CD14-positive monocyte (primary cell): Measurements from ENCODE around the gene PIK3R4. TPM values are rescaled to one million over a fixed set of nuclear protein-coding genes. Genes with fewer than 3 reads are reported as not detected.

ENCODE experiments used
- DNase-seq, 3 donors: peaks; one replicate each; pipeline ENCODE4 v3.0.0-alpha.2; 2011 to 2022
- H2AFZ ChIP-seq: 2 replicates; pipeline ENCODE4 v1.6.0; 2012; ENCODE audit warnings: mild to moderate bottlenecking, low read depth, low read length, inconsistent platforms; ENCODE audit not compliant: insufficient read depth, poor library complexity, severe bottlenecking
- H3K27ac ChIP-seq, 2 donors: 1 replicate in 1 of 2; 2 replicates in 1 of 2; pipeline ENCODE4 v1.5.1; 2012 to 2013; ENCODE audit warnings: low read length in 2 of 2, control low read depth in 1 of 2, inconsistent platforms in 1 of 2, low read depth in 1 of 2, mild to moderate bottlenecking in 1 of 2
- H3K27me3 ChIP-seq, 2 donors: one replicate each; pipeline versions ENCODE4 v1.6.0 to v1.6.1; 2011 to 2013; ENCODE audit warnings: low read length in 2 of 2; ENCODE audit not compliant: control insufficient read depth in 2 of 2, insufficient read depth in 2 of 2
- H3K36me3 ChIP-seq, 2 donors: replicated peaks in 1 of 2; 1 replicate in 1 of 2; 2 replicates in 1 of 2; pipeline versions ENCODE4 v1.5.1 to v1.6.1; 2012 to 2013; ENCODE audit warnings: low read length in 2 of 2, control low read depth in 1 of 2, inconsistent platforms in 1 of 2, mild to moderate bottlenecking in 1 of 2; ENCODE audit not compliant: insufficient read depth in 2 of 2, control insufficient read depth in 1 of 2
- H3K4me1 ChIP-seq, 2 donors: 1 replicate in 1 of 2; 2 replicates in 1 of 2; pipeline versions ENCODE4 v1.5.1 to v1.6.1; 2012 to 2013; ENCODE audit warnings: low read length in 2 of 2, control low read depth in 1 of 2, inconsistent platforms in 1 of 2, mild to moderate bottlenecking in 1 of 2, moderate library complexity in 1 of 2; ENCODE audit not compliant: insufficient read depth in 2 of 2, control insufficient read depth in 1 of 2
- H3K4me2 ChIP-seq: replicated peaks from 2 replicates; pipeline ENCODE3; 2012; ENCODE audit warnings: low read length, moderate library complexity, mild to moderate bottlenecking; ENCODE audit not compliant: poor library complexity, severe bottlenecking; ENCODE audit errors: extremely low read depth
- H3K4me3 ChIP-seq, 3 experiments: fragments of 200-600 bp in 1 of 3; sonication (generic) in 1 of 3; replicated peaks in 1 of 3; 1 replicate in 2 of 3; 2 replicates in 1 of 3; pipeline ENCODE4 v1.5.1; 2011 to 2013; ENCODE audit warnings: low read length in 3 of 3, mild to moderate bottlenecking in 3 of 3, control low read depth in 2 of 3, low read depth in 2 of 3, inconsistent platforms in 1 of 3, moderate library complexity in 1 of 3
- H3K79me2 ChIP-seq: 2 replicates; pipeline ENCODE4 v1.6.0; 2012; ENCODE audit warnings: mild to moderate bottlenecking, control low read depth, inconsistent platforms, low read length, moderate library complexity; ENCODE audit not compliant: insufficient read depth
- H3K9ac ChIP-seq: 2 replicates; pipeline ENCODE4 v1.6.0; 2017; ENCODE audit warnings: low read length, mild to moderate bottlenecking; ENCODE audit not compliant: insufficient read depth, poor library complexity, severe bottlenecking
- H3K9me3 ChIP-seq, 2 donors: replicated peaks in 1 of 2; 1 replicate in 1 of 2; 2 replicates in 1 of 2; pipeline versions ENCODE4 v1.5.1 to v1.6.1; 2012 to 2013; ENCODE audit warnings: low read length in 2 of 2, control low read depth in 1 of 2; ENCODE audit not compliant: control insufficient read depth in 1 of 2, insufficient read depth in 1 of 2
- H4K20me1 ChIP-seq: 2 replicates; pipeline ENCODE4 v1.6.0; 2012; ENCODE audit warnings: mild to moderate bottlenecking, low read length, control low read depth, moderate library complexity; ENCODE audit not compliant: insufficient read depth
- H3K27ac Mint-ChIP-seq, 7 donors: one replicate each; pipeline ENCODE4 v1.8.0; 2020; ENCODE audit warnings: mild to moderate bottlenecking in 7 of 7, mixed read lengths in 7 of 7, moderate library complexity in 6 of 7, inconsistent platforms in 2 of 7
- H3K27me3 Mint-ChIP-seq, 3 donors: one replicate each; pipeline ENCODE4 v1.8.0; 2021 to 2022; ENCODE audit warnings: low read depth in 3 of 3, mild to moderate bottlenecking in 3 of 3, mixed read lengths in 3 of 3, moderate library complexity in 3 of 3, inconsistent platforms in 1 of 3
- H3K36me3 Mint-ChIP-seq, 2 donors: one replicate each; pipeline ENCODE4 v1.8.0; 2020; ENCODE audit warnings: mixed read lengths in 2 of 2, inconsistent platforms in 1 of 2, mild to moderate bottlenecking in 1 of 2
- H3K4me1 Mint-ChIP-seq: one replicate; pipeline ENCODE4 v1.8.0; 2020; ENCODE audit warnings: mild to moderate bottlenecking, mixed read lengths
- H3K4me3 Mint-ChIP-seq, 2 donors: one replicate each; pipeline ENCODE4 v1.8.0; 2020; ENCODE audit warnings: mild to moderate bottlenecking in 2 of 2, mixed read lengths in 2 of 2, moderate library complexity in 1 of 2
- H3K9me3 Mint-ChIP-seq, 7 donors: one replicate each; pipeline ENCODE4 v1.8.0; 2020 to 2022; ENCODE audit warnings: mixed read lengths in 7 of 7, mild to moderate bottlenecking in 6 of 7, moderate library complexity in 6 of 7, inconsistent platforms in 2 of 7
- CTCF ChIP-seq: fragments of 200-600 bp; IDR thresholded peaks from one replicate; pipeline ENCODE4 v1.8.0; 2022; ENCODE audit warnings: antibody characterized with exemption, mild to moderate bottlenecking
- WGBS: methylation state at CpG from one replicate; pipeline ENCODE4 v1.1.5; 2013; ENCODE audit warnings: missing lambda C conversion rate; ENCODE audit not compliant: insufficient coverage; 5-methylcytosine and 5-hydroxymethylcytosine counted together
- intact Hi-C, 2 donors: fragments of 100-400 bp; cut with micrococcal nuclease; formaldehyde crosslinking; loops; one replicate each; pipeline versions ENCODE4 v1.15.0 to v1.15.1; 2023
- polyA plus RNA-seq, 3 donors: library from polyadenylated mRNA; depleted of rRNA in 1 of 3; unstranded in 2 of 3; stranded (reverse) in 1 of 3; fragments of 300-500 nt in 2 of 3; fragments of >200 nt in 1 of 3; fragmentation: Illumina TruSeq in 2 of 3; gene quantifications; 1 replicate in 2 of 3; 2 replicates in 1 of 3; pipeline ENCODE4 v1.2.3, GENCODE V29; 2012 to 2021

PIK3R4 gene
- polyA plus RNA-seq, 3 donors = 6.5 to 18.7 (median 10.1) TPM

DNA sequence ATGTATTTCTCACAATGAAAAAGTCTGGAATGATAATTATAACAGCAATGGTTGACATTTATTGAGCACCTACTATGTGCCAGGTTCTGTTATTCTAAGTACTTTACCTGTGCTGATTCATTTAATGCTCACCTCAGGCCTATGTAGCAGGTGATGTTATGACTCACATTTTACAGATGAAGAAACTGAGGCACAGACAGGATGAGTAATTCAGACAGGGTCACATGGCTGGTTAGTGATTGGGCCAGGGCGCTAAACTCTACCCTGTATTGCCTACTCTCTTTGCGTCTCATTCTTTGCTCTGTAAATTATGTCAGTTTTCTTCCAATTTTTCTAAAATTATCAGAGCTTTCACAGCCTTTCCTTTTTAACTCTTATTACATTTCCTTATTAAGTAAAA lies 98.3 kb downstream of the PIK3R4 start:
- H3K27me3 Mint-ChIP-seq = peaks cover 0 to 3% (median 3%) of the 10 kb centered on the region in 3 donors
- Histone ChIP-seq H3K9ac (no peak overlapping the region), H3K79me2 (no peaks in the 10 kb centered on the region), H3K4me3 (no peak overlapping the region), H2AFZ (no peak overlapping the region), H3K36me3 (no peaks in the 10 kb centered on the region), H4K20me1 (no peaks in the 10 kb centered on the region), H3K4me1 (no peaks in the 10 kb centered on the region), H3K9me3 (no peaks in the 10 kb centered on the region), H3K4me2 (no peak overlapping the region), H3K27me3 (no peaks in the 10 kb centered on the region), H3K27ac (no peak overlapping the region)
- no CpG with 5 or more reads among the region's 2 CpGs for WGBS
- H3K27ac Mint-ChIP-seq = no peak overlapping the region
- no peaks in the 10 kb centered on the region for H3K9me3 Mint-ChIP-seq
- intact Hi-C loops = no loop called here
- H3K4me3 Mint-ChIP-seq = no peak overlapping the region
- DNase-seq = no peak
- no peaks in the 10 kb centered on the region for H3K36me3 Mint-ChIP-seq
- no peaks in the 10 kb centered on the region for H3K4me1 Mint-ChIP-seq
- TF ChIP-seq CTCF = no peak

DNA sequence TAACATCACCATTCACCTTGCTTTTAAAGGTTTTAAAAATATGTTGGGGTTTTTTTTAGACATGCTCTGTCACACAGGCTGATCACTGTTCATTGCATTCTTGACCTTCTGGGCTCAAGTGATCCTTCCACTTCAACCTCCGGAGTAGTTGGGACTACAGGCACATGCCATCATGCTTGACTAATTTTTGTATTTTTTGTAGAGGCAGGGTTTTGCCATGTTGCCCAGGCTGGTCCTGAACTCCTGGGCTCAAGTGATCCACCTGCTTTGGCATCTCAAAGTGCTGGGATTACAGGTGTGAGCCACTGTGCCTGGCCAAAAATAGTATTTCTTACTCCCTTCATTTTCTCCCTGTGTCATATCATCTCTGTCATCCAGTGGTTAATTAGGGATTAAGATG lies 101.4 kb downstream of the PIK3R4 start:
- Histone ChIP-seq H3K36me3 (no peaks in the 10 kb centered on the region), H4K20me1 (no peaks in the 10 kb centered on the region), H3K79me2 (no peaks in the 10 kb centered on the region), H3K27ac (no peak overlapping the region), H3K9me3 (no peaks in the 10 kb centered on the region), H3K27me3 (no peaks in the 10 kb centered on the region), H3K4me2 (no peak overlapping the region), H3K4me3 (no peak overlapping the region), H3K4me1 (no peaks in the 10 kb centered on the region), H2AFZ (no peak overlapping the region), H3K9ac (no peak overlapping the region)
- H3K27me3 Mint-ChIP-seq = peaks cover 0 to 3% (median 2%) of the 10 kb centered on the region in 3 donors
- no CpG with 5 or more reads among the region's 1 CpG for WGBS
- no peaks in the 10 kb centered on the region for H3K9me3 Mint-ChIP-seq
- H3K4me3 Mint-ChIP-seq = no peak overlapping the region
- DNase-seq = no peak
- TF ChIP-seq CTCF = no peak
- intact Hi-C loops = no loop called here
- H3K27ac Mint-ChIP-seq = no peak overlapping the region
- H3K36me3 Mint-ChIP-seq = no peaks in the 10 kb centered on the region
- H3K4me1 Mint-ChIP-seq = no peaks in the 10 kb centered on the region
